H1 (cell line): ENCODE data around the gene TSHZ2.

Experiments
- CBX8 ChIP-seq: fragments of 300-800, 300-1000 bp; sonication (generic); IDR thresholded peaks from 2 replicates; pipeline ENCODE4 v1.7.1; 2016; ENCODE audit warnings: low read depth, low read length, borderline replicate concordance
- CHD2 ChIP-seq: IDR thresholded peaks from 2 replicates; pipeline ENCODE4 v1.6.1; 2012; ENCODE audit warnings: low read length, improper control_type of control experiment
- HDAC6 ChIP-seq: IDR thresholded peaks from one replicate; pipeline ENCODE4 v1.7.1; 2012; ENCODE audit warnings: low read depth, mild to moderate bottlenecking, inconsistent platforms, low read length, moderate library complexity
- MAFK ChIP-seq: IDR thresholded peaks from 2 replicates; pipeline ENCODE4 v1.6.1; 2012; ENCODE audit warnings: low read depth, mild to moderate bottlenecking, improper control_type of control experiment, low read length
- POLR2A ChIP-seq, 2 experiments: IDR thresholded peaks; 1 replicate in 1 of 2; 2 replicates in 1 of 2; pipeline ENCODE4 v1.6.1; 2011; ENCODE audit warnings: low read depth in 2 of 2, low read length in 2 of 2, mild to moderate bottlenecking in 2 of 2; ENCODE audit errors: control extremely low read depth in 1 of 2
- POLR2AphosphoS5 ChIP-seq: IDR thresholded peaks from 2 replicates; pipeline ENCODE4 v1.6.1; 2011; ENCODE audit warnings: low read depth, low read length
- RAD21 ChIP-seq, 2 experiments: IDR thresholded peaks in 1 of 2; conservative IDR thresholded peaks in 1 of 2; 2 replicates each; pipeline ENCODE4 v1.6.1; 2011; ENCODE audit warnings: low read depth in 2 of 2, low read length in 2 of 2, improper control_type of control experiment in 1 of 2, inconsistent platforms in 1 of 2, mild to moderate bottlenecking in 1 of 2, moderate library complexity in 1 of 2
- RFX5 ChIP-seq: IDR thresholded peaks from 2 replicates; pipeline ENCODE4 v1.6.1; 2011; ENCODE audit warnings: low read depth, low read length, improper control_type of control experiment, borderline replicate concordance
- SP1 ChIP-seq: IDR thresholded peaks from 2 replicates; pipeline ENCODE4 v1.6.1; 2011; ENCODE audit warnings: low read depth, low read length
- SRF ChIP-seq: IDR thresholded peaks from 2 replicates; pipeline ENCODE4 v1.6.1; 2011; ENCODE audit warnings: mild to moderate bottlenecking, low read depth, low read length, moderate library complexity
- TF ChIP-seq, protein P1 (sequence below), 3 experiments: IDR thresholded peaks; 1 replicate in 2 of 3; 2 replicates in 1 of 3; pipeline versions ENCODE4 v1.5.1 to v1.6.1; 2011; ENCODE audit warnings: low read length in 3 of 3, mild to moderate bottlenecking in 3 of 3, inconsistent platforms in 2 of 3, low read depth in 1 of 3, moderate library complexity in 1 of 3; ENCODE audit not compliant: insufficient read depth in 1 of 3; ENCODE audit errors: control extremely low read depth in 1 of 3
- TF ChIP-seq, protein P2 (sequence below): IDR thresholded peaks from 2 replicates; pipeline ENCODE4 v1.6.1; 2012; ENCODE audit warnings: inconsistent platforms

DNA sequence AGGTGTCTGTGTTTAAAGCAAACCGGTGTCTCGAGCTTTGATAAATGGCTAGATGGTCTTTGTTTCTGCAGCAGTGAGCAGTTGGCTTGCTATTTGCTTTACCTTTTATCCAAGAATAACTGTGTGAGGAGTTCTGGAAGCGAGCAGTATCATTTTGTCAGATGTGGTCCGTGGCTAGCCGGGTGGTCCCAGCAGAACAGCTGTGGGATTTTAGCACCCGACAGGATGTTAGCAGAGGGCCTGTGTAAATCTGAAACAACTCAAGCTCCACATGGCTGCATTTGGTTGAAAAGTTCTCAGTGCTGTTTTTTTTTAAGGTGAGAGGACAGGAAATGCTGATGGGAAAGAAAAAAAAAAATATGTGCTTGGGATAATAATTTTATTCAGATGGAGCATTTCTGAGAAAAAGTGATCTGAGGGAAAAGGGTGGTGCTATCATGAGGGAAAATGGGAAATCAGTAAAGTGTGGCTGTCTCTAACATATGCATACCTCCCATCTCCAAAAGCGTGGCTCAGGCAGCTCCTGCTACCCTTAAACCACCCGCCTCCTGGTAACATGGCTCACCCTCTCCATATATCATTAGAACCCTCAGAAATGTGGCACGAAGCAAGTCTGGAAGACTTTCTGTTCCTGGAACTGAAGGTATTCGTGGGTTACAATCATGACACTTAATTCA, 215.4 kb downstream of the TSHZ2 start:
- TF ChIP-seq, protein P1, sequence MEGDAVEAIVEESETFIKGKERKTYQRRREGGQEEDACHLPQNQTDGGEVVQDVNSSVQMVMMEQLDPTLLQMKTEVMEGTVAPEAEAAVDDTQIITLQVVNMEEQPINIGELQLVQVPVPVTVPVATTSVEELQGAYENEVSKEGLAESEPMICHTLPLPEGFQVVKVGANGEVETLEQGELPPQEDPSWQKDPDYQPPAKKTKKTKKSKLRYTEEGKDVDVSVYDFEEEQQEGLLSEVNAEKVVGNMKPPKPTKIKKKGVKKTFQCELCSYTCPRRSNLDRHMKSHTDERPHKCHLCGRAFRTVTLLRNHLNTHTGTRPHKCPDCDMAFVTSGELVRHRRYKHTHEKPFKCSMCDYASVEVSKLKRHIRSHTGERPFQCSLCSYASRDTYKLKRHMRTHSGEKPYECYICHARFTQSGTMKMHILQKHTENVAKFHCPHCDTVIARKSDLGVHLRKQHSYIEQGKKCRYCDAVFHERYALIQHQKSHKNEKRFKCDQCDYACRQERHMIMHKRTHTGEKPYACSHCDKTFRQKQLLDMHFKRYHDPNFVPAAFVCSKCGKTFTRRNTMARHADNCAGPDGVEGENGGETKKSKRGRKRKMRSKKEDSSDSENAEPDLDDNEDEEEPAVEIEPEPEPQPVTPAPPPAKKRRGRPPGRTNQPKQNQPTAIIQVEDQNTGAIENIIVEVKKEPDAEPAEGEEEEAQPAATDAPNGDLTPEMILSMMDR (IDR thresholded peaks at IDR 0.05; ENCODE audit: control extremely low read depth in 1 of 3, insufficient read depth in 1 of 3, low read depth in 1 of 3, low read length in 3 of 3) = no peak
- TF ChIP-seq MAFK = no peak
- TF ChIP-seq POLR2AphosphoS5 = no peak
- no peak for TF ChIP-seq SP1
- no peak for TF ChIP-seq SRF
- TF ChIP-seq, protein P2, sequence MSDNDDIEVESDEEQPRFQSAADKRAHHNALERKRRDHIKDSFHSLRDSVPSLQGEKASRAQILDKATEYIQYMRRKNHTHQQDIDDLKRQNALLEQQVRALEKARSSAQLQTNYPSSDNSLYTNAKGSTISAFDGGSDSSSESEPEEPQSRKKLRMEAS = no peak
- TF ChIP-seq RFX5 = no peak
- TF ChIP-seq POLR2A (IDR thresholded peaks at IDR 0.05; ENCODE audit: control extremely low read depth in 1 of 2, low read depth in 2 of 2, low read length in 2 of 2) = no peak
- TF ChIP-seq CHD2 = no peak
- TF ChIP-seq HDAC6 = no peak
- no peak for TF ChIP-seq CBX8
- no peak for TF ChIP-seq RAD21 (IDR thresholded peaks at IDR 0.05 in 1 of 2, conservative IDR thresholded peaks at IDR 0.05 in 1 of 2; ENCODE audit: low read depth in 2 of 2, low read length in 2 of 2)
